ENCODE results near the gene OLR1. TPM values are rescaled to one million over a fixed set of nuclear protein-coding genes. Genes with fewer than 3 reads are reported as not detected.
A peak's percentile ranks its signal among the peaks of the same experiment; 100 is the strongest.

The OLR1 gene
- total RNA-seq, 2 experiments from 2014 or later, result not detected

DNA sequence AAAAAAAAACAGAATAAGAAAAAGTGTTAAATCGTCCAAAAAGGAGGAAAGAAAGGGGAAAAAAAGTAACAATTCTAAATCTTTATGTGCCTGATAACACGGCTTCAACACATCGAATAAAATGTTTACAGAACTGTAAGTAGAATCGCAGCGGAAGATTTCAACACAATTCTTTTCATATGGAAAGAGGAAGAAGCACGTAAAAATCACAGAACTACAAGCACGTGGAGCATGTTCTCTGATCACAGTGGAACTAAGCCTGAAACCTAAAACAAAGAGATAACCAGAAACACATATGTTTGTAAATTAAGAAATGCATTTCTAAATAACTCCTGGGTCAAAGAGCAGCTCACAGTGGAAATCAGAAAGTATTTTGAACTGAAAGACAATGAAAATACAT lies 50.7 kb downstream of the OLR1 start:
- no peak for TF ChIP-seq EZH2phosphoT487 (IDR thresholded peaks at IDR 0.05; ENCODE audit: borderline replicate concordance, low read depth, low read length)
- TF ChIP-seq, protein P1, sequence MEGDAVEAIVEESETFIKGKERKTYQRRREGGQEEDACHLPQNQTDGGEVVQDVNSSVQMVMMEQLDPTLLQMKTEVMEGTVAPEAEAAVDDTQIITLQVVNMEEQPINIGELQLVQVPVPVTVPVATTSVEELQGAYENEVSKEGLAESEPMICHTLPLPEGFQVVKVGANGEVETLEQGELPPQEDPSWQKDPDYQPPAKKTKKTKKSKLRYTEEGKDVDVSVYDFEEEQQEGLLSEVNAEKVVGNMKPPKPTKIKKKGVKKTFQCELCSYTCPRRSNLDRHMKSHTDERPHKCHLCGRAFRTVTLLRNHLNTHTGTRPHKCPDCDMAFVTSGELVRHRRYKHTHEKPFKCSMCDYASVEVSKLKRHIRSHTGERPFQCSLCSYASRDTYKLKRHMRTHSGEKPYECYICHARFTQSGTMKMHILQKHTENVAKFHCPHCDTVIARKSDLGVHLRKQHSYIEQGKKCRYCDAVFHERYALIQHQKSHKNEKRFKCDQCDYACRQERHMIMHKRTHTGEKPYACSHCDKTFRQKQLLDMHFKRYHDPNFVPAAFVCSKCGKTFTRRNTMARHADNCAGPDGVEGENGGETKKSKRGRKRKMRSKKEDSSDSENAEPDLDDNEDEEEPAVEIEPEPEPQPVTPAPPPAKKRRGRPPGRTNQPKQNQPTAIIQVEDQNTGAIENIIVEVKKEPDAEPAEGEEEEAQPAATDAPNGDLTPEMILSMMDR (conservative IDR thresholded peaks at IDR 0.05; ENCODE audit: low read length), result no peak
- POLR2A ChIA-PET, result no interaction called here
- CTCF ChIA-PET (ENCODE audit: unreplicated experiment), result no interaction called here
- Histone ChIP-seq H3K4me1 (ENCODE audit: insufficient read depth, low read length, poor library complexity, severe bottlenecking) (no peaks in the 10 kb centered on the region), H3K4me2 (ENCODE audit: low read length) (no peak overlapping the region), H3K9me3 (ENCODE audit: low read length) (no peaks in the 10 kb centered on the region), H3K36me3 (ENCODE audit: insufficient read depth, low read length) (no peaks in the 10 kb centered on the region), H3K4me3 (ENCODE audit: low read depth, low read length, poor library complexity, severe bottlenecking) (no peak overlapping the region), H3K9me2 (ENCODE audit: insufficient read depth, low read length) (no peaks in the 10 kb centered on the region), H3K79me2 (ENCODE audit: insufficient read depth, low read depth, low read length) (no peaks in the 10 kb centered on the region), H4K20me1 (ENCODE audit: insufficient read depth, low read length) (no peaks in the 10 kb centered on the region), H3K27ac (ENCODE audit: low read depth, low read length, poor library complexity, severe bottlenecking) (no peak overlapping the region), H2AFZ (ENCODE audit: low read length) (0 out of 2 replicates have a peak overlapping the region, but pooled peaks have one; percentile 12)
- no TSS peak for BruUV-seq (replicated peaks)
- no peak for DNase-seq (ENCODE audit: low spot score)
- intact Hi-C loops (cut with micrococcal nuclease; ENCODE audit: unreplicated experiment), result no loop called here

DNA sequence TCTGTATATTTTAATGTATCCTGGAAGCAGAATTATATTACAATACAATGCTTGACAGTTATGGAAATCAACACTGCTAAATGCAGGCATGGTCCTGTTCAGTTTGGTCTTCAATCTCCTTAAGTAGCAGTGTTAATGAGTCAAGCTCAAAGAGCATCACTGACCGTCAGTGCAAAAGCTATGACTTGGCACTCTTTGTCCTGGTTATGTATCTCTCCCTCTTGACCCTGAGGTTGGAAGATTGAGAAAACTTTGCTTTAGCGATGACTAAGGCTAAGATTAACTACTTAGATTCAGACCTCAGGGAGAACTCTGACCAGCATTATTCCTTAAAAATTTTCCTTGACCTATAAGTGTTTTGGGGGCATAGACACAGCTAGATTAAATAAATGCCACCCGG lies 52.9 kb downstream of the OLR1 start:
- Histone ChIP-seq H3K79me2 (ENCODE audit: insufficient read depth, low read depth, low read length) (no peaks in the 10 kb centered on the region), H2AFZ (ENCODE audit: low read length) (no peak overlapping the region), H3K4me2 (ENCODE audit: low read length) (no peak overlapping the region), H3K27ac (ENCODE audit: low read depth, low read length, poor library complexity, severe bottlenecking) (no peak overlapping the region), H3K36me3 (ENCODE audit: insufficient read depth, low read length) (no peaks in the 10 kb centered on the region), H3K4me1 (ENCODE audit: insufficient read depth, low read length, poor library complexity, severe bottlenecking) (no peaks in the 10 kb centered on the region), H4K20me1 (ENCODE audit: insufficient read depth, low read length) (no peaks in the 10 kb centered on the region), H3K9me2 (ENCODE audit: insufficient read depth, low read length) (no peaks in the 10 kb centered on the region), H3K9me3 (ENCODE audit: low read length) (no peaks in the 10 kb centered on the region), H3K4me3 (ENCODE audit: low read depth, low read length, poor library complexity, severe bottlenecking) (no peak overlapping the region)
- POLR2A ChIA-PET, result no interaction called here
- intact Hi-C loops (cut with micrococcal nuclease; ENCODE audit: unreplicated experiment), result no loop called here
- no TSS peak for BruUV-seq (replicated peaks)
- TF ChIP-seq, protein P1 (conservative IDR thresholded peaks at IDR 0.05; ENCODE audit: low read length), result no peak
- no peak for TF ChIP-seq EZH2phosphoT487 (IDR thresholded peaks at IDR 0.05; ENCODE audit: borderline replicate concordance, low read depth, low read length)
- CTCF ChIA-PET (ENCODE audit: unreplicated experiment), result no interaction called here
- no peak for DNase-seq (ENCODE audit: low spot score)

DNA sequence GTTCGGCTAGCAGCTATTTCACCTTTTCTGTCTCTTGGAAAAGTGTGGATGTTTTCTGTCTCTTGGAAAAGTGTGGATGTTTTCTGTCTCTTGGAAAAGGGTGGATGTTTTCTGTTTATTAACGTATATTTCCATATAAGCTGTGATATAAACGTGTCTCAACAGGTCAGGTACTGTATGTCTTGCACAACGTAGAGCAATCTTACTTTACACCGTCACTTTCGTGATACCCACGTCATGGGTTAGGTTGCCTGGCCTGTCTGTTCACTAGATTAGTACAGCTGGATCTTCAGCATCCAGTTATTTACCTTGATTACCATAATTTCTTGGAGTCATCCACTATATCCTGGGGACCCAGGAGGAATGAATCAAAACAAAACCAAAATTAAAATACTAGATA lies 56.0 kb downstream of the OLR1 start:
- Histone ChIP-seq H3K27ac (ENCODE audit: low read depth, low read length, poor library complexity, severe bottlenecking) (no peak overlapping the region), H3K4me2 (ENCODE audit: low read length) (no peak overlapping the region), H3K9me2 (ENCODE audit: insufficient read depth, low read length) (no peaks in the 10 kb centered on the region), H2AFZ (ENCODE audit: low read length) (no peak overlapping the region), H3K36me3 (ENCODE audit: insufficient read depth, low read length) (no peaks in the 10 kb centered on the region), H3K79me2 (ENCODE audit: insufficient read depth, low read depth, low read length) (no peaks in the 10 kb centered on the region), H3K9me3 (ENCODE audit: low read length) (no peaks in the 10 kb centered on the region), H4K20me1 (ENCODE audit: insufficient read depth, low read length) (no peaks in the 10 kb centered on the region), H3K4me1 (ENCODE audit: insufficient read depth, low read length, poor library complexity, severe bottlenecking) (no peaks in the 10 kb centered on the region), H3K4me3 (ENCODE audit: low read depth, low read length, poor library complexity, severe bottlenecking) (no peak overlapping the region)
- TF ChIP-seq EZH2phosphoT487 (IDR thresholded peaks at IDR 0.05; ENCODE audit: borderline replicate concordance, low read depth, low read length), result no peak
- TF ChIP-seq, protein P1 (conservative IDR thresholded peaks at IDR 0.05; ENCODE audit: low read length), result no peak
- intact Hi-C loops (cut with micrococcal nuclease; ENCODE audit: unreplicated experiment), result no loop called here
- no TSS peak for BruUV-seq (replicated peaks)
- no peak for DNase-seq (ENCODE audit: low spot score)
- CTCF ChIA-PET (ENCODE audit: unreplicated experiment), result no interaction called here
- POLR2A ChIA-PET, result no interaction called here
